ENCODE results near the gene MED14.

Gene MED14

GRCh38 chrX:40663078-40663740 lies 72.1 kb downstream of the MED14 start:
- no peak for DNase-seq (ENCODE audit: low read depth)

GRCh38 chrX:40661489-40661888 lies 73.9 kb downstream of the MED14 start:
- DNase-seq (ENCODE audit: low read depth) = no peak

- DNase-seq (ENCODE audit: low read depth) = no peak
These were observed 75.0 kb downstream of the MED14 start for GRCh38 chrX:40660381-40660780.

- no peak for DNase-seq (ENCODE audit: low read depth)
These were observed 81.8 kb downstream of the MED14 start for GRCh38 chrX:40653535-40653934.

GRCh38 chrX:40652664-40653063 lies 82.7 kb downstream of the MED14 start:
- DNase-seq (ENCODE audit: low read depth) = no peak

- DNase-seq (ENCODE audit: low read depth) = no peak
These were observed 83.6 kb downstream of the MED14 start for GRCh38 chrX:40651620-40652223.

DNA sequence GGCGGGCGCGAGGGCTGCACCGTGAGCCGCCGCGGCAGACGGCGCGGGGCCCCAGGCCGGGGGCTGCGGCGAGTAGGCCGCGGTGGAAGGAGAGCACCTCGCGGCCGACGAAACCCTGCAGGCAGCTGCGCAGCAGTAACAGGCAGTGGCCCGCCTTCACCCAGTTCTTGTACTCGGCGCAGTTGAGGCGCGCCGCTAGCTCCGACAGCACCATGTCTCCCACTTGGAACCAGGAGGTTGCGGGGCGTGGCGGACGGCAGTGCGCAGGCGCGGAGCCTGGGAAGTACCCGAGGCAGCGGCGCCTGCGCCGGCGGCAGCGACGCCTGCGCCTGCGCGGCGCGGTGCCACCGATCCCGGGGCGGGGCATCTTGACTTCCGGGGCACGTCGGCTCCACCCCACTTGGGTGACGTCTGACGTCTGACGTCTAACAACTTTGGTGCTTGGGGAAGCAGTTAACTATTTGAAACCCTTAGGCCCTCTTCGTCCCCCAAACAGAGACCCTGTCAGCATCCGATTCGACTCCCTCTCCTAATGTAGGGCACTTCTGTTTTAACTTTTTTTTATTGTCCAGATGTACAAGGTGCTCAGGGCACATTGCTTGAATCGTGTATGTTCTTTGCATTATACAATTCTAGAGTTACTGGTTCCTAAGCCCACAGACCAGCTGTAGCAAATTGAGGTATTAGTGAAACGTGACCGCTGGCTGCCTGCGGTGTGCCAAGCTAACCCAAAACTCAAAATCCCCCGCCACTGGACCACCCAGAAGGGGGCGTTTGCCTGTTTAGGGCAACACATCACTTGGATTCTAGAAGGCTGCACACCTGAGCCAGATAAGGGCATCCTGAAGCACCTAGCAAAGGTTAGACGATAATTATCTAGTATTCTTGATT lies 87.8 kb downstream of the MED14 start, which contains the start of gene CXorf38:
Gene CXorf38 (minus strand): TSS at position 255 of the 891 bp plus-strand sequence. CDS start 41 bp downstream, at position 214.
- peak; percentile 52 for DNase-seq (ENCODE audit: low read depth)

- DNase-seq (ENCODE audit: low read depth) = no peak
These were observed 88.6 kb downstream of the MED14 start for GRCh38 chrX:40646489-40647306.

DNA sequence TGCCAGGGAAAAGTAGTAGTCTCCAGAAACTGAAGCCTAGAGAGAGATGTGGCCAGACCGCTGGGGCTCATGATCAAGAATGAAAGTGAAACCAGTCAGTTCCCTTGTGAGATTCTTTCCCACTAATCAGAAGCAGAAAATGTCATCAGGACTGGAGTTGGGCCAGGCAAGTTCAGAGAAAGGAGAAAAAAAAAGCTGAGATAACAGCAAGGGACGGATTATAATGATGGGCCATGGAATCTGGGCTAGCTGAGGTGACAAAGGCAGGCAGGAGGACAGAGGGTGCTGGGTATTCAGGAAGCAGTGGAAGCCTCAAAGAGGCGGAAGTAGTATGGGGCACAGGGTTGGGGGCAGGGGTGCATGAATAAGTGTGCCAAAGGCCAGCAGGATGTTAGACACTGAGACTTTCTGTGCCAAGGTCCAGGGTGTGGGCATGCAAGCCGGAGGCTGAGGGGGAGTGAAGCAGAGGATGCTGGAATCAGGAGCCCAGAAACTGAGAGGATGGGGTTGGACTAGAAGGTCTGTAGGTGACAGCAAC lies 90.5 kb downstream of the MED14 start:
- peak; percentile 37 for DNase-seq (ENCODE audit: low read depth)

DNA sequence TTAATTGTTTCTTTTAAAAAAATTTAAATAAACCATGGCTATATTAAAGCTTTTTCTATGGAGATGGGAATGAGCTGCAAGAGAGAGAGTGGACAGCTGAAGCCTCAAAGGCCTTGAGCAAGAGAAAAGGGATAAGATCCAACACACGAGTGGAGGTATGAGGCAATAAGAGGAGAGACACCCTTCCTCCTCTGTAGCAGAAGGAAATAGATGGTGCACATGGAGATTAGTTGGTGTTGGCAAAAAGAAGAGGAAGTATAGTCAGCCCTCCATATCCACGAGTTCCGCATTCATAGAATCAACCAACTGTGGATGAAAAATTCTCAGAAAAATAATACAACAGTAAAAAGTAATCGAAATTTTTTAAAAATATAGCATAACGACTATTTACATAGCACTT lies 91.2 kb downstream of the MED14 start:
- no peak for DNase-seq (ENCODE audit: low read depth)

DNA sequence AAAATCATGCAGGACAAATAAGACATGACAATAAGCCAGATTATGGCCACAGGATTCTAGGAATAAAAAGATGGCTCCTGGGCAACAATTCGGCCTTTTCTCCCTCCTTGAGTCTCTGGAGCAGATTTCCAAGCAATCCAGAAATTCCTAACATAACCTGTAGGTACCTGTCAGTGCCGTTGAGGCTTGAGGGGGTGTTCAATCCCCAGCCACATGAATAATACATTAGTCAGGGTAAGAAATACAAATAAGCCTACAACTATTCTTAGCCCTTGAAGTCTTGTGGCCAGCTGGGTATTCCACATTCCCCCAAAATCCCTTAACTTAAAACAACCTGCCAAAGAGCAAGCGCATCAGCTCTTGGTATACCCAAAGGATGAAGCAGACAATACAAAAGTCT lies 97.7 kb downstream of the MED14 start:
- DNase-seq (ENCODE audit: low read depth) = no peak

DNA sequence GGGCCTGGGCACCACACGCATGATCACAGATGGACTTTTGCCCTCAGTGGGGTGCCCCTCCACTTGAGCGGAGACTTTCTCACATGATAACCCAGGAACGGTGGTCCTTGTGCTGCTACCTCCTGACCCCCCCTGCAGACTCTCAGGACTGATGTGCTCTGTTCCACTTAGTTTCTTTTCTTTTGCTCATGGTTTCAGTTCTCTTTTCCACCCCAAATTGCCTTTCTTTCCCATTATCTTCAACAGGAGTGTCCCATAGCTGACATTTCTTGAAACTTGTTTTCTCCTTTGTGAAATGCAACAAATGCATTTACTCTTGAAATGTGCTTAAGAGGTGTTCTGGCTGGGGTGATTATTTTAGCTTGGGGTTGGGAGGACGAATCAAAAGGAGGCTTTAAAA lies 103.1 kb downstream of the MED14 start:
- no peak for DNase-seq (ENCODE audit: low read depth)

DNA sequence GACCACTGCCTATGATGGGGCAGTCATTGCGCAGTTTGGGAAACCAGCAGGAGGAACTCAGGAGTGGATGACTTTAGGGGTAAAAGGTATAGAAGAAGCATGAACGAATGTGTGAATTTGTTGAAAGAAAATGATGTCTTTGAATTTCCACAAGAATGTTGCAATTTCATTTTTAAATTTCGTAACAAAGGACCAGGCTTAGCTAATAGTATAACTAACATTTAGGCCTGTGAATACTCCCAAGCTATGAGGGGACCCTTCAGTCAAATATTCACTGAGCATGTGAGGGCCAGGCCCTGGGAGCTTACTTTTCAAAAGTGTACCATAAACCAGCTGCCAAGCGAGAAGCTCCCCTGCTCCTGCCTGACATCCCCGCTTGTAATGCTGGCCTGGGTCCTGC lies 106.8 kb downstream of the MED14 start:
- DNase-seq (ENCODE audit: low read depth) = no peak

DNA sequence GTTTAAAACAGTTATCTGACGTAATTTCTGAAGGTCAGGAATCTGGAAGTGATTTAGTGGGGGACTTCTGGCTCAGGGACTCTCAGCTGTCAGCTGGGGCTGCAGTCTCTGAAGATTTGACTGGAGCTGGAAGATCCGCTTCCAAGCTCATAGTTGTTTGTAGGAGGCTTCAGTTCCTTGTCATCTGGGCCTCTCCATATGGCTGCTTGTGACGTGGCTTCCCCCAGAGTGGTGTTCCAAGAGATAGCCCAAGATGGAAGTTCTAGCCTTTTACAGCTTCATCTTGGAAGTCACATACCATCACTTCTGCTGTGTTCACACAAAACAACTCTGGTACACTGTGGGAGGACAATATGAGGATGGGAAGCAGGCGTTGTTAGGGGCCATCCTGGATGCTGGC lies 110.0 kb downstream of the MED14 start:
- DNase-seq (ENCODE audit: low read depth) = no peak

DNA sequence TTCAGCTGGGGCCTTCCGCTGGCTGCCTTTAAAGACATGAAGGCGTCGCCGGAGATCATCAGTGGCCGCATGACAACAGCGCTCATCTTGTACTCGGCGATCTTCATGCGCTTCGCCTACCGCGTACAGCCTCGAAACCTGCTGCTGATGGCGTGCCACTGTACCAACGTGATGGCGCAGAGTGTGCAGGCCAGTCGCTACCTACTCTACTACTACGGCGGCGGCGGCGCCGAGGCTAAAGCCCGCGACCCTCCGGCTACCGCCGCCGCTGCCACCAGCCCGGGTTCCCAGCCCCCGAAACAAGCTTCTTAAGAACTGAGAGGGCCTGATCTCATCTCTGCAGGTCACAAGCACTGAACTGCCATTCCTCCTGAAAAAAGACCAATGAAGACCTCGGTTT lies 111.7 kb downstream of the MED14 start:
- no peak for DNase-seq (ENCODE audit: low read depth)

GRCh38 chrX:40623139-40623536 lies 112.2 kb downstream of the MED14 start, which contains the start of gene MPC1L:
MPC1L (plus strand) TSS chrX:40623428; CDS start chrX:40623566, 138 bp downstream.
- no peak for DNase-seq (ENCODE audit: low read depth)

GRCh38 chrX:40622479-40623138 lies 112.7 kb downstream of the MED14 start:
- no peak for DNase-seq (ENCODE audit: low read depth)

- DNase-seq (ENCODE audit: low read depth) = no peak
These were observed 117.8 kb downstream of the MED14 start for GRCh38 chrX:40617566-40617965.

DNA sequence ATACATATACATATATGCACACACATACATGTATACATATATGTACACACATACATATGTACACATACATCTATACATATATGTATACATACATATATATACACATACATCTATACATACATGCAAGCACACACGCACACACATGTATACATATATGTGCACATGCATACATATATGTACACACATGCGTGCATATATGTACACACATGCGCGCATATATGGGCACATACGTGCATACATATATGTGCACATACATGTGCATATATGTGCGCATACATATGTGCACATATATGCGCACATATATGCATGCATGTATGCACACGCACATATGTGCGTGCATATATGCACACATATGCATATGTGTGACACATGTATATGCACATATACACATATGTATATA lies 119.4 kb downstream of the MED14 start:
- DNase-seq (ENCODE audit: low read depth) = no peak

- no peak for DNase-seq (ENCODE audit: low read depth)
These were observed 122.8 kb downstream of the MED14 start for GRCh38 chrX:40612511-40612910.

- no peak for DNase-seq (ENCODE audit: low read depth)
These were observed 128.0 kb downstream of the MED14 start for GRCh38 chrX:40607381-40607780.

All from HS-5 (cell line).